GM12878 (cell line): Measurements from ENCODE around the gene ADA.

ENCODE experiments used
- NFYB ChIP-seq: IDR thresholded peaks from 2 replicates; pipeline ENCODE4 v1.6.1; 2011; ENCODE audit warnings: low read depth, mild to moderate bottlenecking, low read length, improper control_type of control experiment, moderate library complexity; ENCODE audit not compliant: insufficient read depth
- POLR2A ChIP-seq: IDR thresholded peaks from 2 replicates; pipeline ENCODE4 v1.6.1; 2011; ENCODE audit warnings: low read depth, mild to moderate bottlenecking, low read length
- REST ChIP-seq: IDR thresholded peaks from 2 replicates; pipeline ENCODE4 v1.6.1; 2012; ENCODE audit warnings: mild to moderate bottlenecking, low read depth, low read length
- ZBTB4 ChIP-seq: fragments of 450-650 bp; formaldehyde crosslinking; IDR thresholded peaks from 2 replicates; pipeline ENCODE4 v1.4.0; 2022; ENCODE audit warnings: mild to moderate bottlenecking, moderate library complexity
- TF ChIP-seq, protein P1 (sequence below), 3 experiments: IDR thresholded peaks in 2 of 3; conservative IDR thresholded peaks in 1 of 3; 2 replicates each; pipeline ENCODE4 v1.5.1; 2011; ENCODE audit warnings: low read depth in 3 of 3, low read length in 3 of 3, mild to moderate bottlenecking in 3 of 3, control low read depth in 2 of 3, moderate library complexity in 2 of 3, inconsistent platforms in 1 of 3, mixed read lengths in 1 of 3; ENCODE audit not compliant: control insufficient read depth in 2 of 3, insufficient read depth in 1 of 3; ENCODE audit errors: extremely low read depth in 1 of 3
- TF ChIP-seq, protein P2 (sequence below): IDR thresholded peaks from 2 replicates; pipeline ENCODE4 v1.6.1; 2012; ENCODE audit warnings: low read length, inconsistent platforms
- TF ChIP-seq, protein P3 (sequence below): fragments of 450-650 bp; IDR thresholded peaks from 2 replicates; pipeline ENCODE4 v1.6.1; 2017; ENCODE audit warnings: mild to moderate bottlenecking, moderate library complexity

DNA sequence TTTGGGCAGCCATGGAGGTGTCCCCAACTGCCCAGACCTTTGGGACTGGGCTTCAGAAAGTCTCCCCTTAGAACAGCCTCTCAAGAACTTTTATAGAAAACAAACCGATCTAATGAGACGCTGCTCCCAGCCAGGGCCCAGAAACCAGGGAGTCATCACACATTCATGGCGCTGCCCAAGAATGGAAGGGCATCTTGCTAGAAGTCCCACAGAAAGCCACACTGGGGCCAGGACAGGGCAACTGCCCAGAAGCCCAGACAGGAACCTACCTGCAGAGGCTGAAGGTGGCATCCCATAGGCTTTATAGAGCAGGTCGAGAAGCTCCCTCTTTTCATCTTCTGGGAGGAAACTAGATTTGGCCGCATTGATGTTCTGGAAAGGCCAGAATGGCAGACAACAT lies 31.5 kb downstream of the ADA start:
- TF ChIP-seq POLR2A = no peak
- TF ChIP-seq, protein P1, sequence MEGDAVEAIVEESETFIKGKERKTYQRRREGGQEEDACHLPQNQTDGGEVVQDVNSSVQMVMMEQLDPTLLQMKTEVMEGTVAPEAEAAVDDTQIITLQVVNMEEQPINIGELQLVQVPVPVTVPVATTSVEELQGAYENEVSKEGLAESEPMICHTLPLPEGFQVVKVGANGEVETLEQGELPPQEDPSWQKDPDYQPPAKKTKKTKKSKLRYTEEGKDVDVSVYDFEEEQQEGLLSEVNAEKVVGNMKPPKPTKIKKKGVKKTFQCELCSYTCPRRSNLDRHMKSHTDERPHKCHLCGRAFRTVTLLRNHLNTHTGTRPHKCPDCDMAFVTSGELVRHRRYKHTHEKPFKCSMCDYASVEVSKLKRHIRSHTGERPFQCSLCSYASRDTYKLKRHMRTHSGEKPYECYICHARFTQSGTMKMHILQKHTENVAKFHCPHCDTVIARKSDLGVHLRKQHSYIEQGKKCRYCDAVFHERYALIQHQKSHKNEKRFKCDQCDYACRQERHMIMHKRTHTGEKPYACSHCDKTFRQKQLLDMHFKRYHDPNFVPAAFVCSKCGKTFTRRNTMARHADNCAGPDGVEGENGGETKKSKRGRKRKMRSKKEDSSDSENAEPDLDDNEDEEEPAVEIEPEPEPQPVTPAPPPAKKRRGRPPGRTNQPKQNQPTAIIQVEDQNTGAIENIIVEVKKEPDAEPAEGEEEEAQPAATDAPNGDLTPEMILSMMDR (IDR thresholded peaks at IDR 0.05 in 2 of 3, conservative IDR thresholded peaks at IDR 0.05 in 1 of 3; ENCODE audit: control insufficient read depth in 2 of 3, extremely low read depth in 1 of 3, insufficient read depth in 1 of 3, low read depth in 3 of 3, low read length in 3 of 3) = no peak
- no peak for TF ChIP-seq REST
- no peak for TF ChIP-seq NFYB
- TF ChIP-seq ZBTB4 (CRISPR knock-in tag) = no peak
- TF ChIP-seq, protein P2, sequence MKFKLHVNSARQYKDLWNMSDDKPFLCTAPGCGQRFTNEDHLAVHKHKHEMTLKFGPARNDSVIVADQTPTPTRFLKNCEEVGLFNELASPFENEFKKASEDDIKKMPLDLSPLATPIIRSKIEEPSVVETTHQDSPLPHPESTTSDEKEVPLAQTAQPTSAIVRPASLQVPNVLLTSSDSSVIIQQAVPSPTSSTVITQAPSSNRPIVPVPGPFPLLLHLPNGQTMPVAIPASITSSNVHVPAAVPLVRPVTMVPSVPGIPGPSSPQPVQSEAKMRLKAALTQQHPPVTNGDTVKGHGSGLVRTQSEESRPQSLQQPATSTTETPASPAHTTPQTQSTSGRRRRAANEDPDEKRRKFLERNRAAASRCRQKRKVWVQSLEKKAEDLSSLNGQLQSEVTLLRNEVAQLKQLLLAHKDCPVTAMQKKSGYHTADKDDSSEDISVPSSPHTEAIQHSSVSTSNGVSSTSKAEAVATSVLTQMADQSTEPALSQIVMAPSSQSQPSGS = no peak
- TF ChIP-seq, protein P3, sequence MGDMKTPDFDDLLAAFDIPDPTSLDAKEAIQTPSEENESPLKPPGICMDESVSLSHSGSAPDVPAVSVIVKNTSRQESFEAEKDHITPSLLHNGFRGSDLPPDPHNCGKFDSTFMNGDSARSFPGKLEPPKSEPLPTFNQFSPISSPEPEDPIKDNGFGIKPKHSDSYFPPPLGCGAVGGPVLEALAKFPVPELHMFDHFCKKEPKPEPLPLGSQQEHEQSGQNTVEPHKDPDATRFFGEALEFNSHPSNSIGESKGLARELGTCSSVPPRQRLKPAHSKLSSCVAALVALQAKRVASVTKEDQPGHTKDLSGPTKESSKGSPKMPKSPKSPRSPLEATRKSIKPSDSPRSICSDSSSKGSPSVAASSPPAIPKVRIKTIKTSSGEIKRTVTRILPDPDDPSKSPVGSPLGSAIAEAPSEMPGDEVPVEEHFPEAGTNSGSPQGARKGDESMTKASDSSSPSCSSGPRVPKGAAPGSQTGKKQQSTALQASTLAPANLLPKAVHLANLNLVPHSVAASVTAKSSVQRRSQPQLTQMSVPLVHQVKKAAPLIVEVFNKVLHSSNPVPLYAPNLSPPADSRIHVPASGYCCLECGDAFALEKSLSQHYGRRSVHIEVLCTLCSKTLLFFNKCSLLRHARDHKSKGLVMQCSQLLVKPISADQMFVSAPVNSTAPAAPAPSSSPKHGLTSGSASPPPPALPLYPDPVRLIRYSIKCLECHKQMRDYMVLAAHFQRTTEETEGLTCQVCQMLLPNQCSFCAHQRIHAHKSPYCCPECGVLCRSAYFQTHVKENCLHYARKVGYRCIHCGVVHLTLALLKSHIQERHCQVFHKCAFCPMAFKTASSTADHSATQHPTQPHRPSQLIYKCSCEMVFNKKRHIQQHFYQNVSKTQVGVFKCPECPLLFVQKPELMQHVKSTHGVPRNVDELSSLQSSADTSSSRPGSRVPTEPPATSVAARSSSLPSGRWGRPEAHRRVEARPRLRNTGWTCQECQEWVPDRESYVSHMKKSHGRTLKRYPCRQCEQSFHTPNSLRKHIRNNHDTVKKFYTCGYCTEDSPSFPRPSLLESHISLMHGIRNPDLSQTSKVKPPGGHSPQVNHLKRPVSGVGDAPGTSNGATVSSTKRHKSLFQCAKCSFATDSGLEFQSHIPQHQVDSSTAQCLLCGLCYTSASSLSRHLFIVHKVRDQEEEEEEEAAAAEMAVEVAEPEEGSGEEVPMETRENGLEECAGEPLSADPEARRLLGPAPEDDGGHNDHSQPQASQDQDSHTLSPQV = no peak
